ENCODE data around the gene DUSP22. TPM values are rescaled to one million over a fixed set of nuclear protein-coding genes. Genes with fewer than 3 reads are reported as not detected.
A peak's percentile ranks its signal among the peaks of the same experiment; 100 is the strongest.

The DUSP22 gene
- total and polyA plus RNA-seq, 2 donors (not counting 1 experiment from before 2014, with no cell fraction given) = 117 to 133 TPM

DNA sequence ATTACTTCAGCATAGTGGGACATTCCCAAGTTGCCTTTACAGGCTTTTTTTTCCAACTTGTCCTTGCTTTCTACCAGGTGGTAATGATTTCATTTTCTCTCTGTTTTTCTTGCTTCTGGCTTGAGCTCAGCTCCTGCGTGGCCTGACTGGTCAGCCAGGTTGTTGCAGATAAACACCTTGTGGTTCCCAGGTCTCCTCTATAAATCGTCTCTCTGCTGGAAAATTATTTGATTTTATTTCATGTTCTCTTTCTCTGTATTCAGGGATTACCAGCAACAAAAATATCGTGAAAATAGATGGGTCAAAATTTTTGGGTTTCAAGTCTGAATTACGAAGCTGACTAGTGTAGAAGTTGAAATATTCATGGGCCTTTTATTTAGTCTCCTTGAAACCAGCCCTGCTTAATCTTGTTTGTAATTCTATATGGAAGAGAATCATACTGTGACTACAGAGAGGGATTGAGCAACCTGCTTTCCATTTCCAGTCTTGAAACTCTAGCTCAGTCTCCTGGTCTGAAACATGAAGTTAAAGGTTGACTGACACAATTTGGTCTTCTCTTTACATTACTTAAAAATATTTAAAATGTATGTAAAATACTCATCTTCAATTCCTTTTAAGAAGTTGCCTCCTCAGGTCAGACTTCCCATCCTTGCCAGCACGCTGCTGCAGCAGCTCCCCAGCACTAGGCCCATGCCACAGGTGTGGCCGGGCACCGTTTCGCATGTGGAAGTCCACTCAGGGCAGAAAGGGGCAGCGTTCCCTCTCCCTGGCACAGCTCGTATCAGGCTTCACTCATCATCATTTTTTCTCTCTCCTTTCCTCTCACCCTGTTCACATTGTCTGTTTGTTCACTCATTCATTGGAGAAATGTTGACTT is 7.1 kb downstream of the DUSP22 start:
- ChIA-PET CTCF (interaction anchor here (1.2 to 1.4 kb wide), 2 partner anchors 14 to 72 kb away, joined by 4 to 5 read pairs; no protein-coding TSS in a partner anchor), POLR2A (interaction anchor here (0.6 to 1.2 kb wide), 2 partner anchors 13 to 96 kb away, joined by 3 read pairs; no protein-coding TSS in a partner anchor)
- ATAC-seq (ENCODE audit: low read depth) (no peak), DNase-seq (no peak)
- Histone ChIP-seq H3K4me2 (replicated peaks; ENCODE audit: low read depth, low read length, poor library complexity, severe bottlenecking) (peak overlapping the region; percentile 72), H3K36me3 (replicated peaks in 1 of 2; ENCODE audit: control extremely low read depth in 1 of 2, control insufficient read depth in 1 of 2, extremely low read depth in 1 of 2, insufficient read depth in 2 of 2, low read length in 1 of 2) (peaks cover 0 to 20% of the 10 kb centered on the region in 2 experiments), H3K27me3 (replicated peaks in 1 of 4; ENCODE audit: control extremely low read depth in 1 of 4, control insufficient read depth in 3 of 4, insufficient read depth in 4 of 4, low read length in 3 of 4) (no peaks in the 10 kb centered on the region), H3K4me3 (ENCODE audit: control extremely low read depth in 1 of 5, extremely low read depth in 1 of 5, insufficient read depth in 1 of 5, low read depth in 2 of 5, low read length in 4 of 5) (peak overlapping the region in 2 of 5 experiments; percentile 31 to 38), H3K9ac (ENCODE audit: low read length) (peak overlapping the region; percentile 51), H3K27ac (ENCODE audit: low read length in 2 of 2) (peak overlapping the region; percentile 54 to 95), H2AFZ (ENCODE audit: insufficient read depth, low read depth, low read length, poor library complexity, severe bottlenecking) (peak overlapping the region; percentile 54), H3K79me2 (ENCODE audit: control insufficient read depth, insufficient read depth, low read length) (peaks cover 99% of the 10 kb centered on the region), H3K4me1 (ENCODE audit: control insufficient read depth in 2 of 2, insufficient read depth in 2 of 2, low read length in 2 of 2) (peaks cover 50 to 71% of the 10 kb centered on the region in 2 donors), H3K9me3 (ENCODE audit: control extremely low read depth in 1 of 3, control insufficient read depth in 2 of 3, insufficient read depth in 1 of 3, low read length in 2 of 3) (peaks cover 0 to 21% (median 4%) of the 10 kb centered on the region in 3 donors), H4K20me1 (ENCODE audit: control insufficient read depth, insufficient read depth, low read length, poor library complexity, severe bottlenecking) (no peaks in the 10 kb centered on the region)
- no peaks in the 10 kb centered on the region for H3K9me3 Mint-ChIP-seq (ENCODE audit: insufficient read depth)
- no peak overlapping the region for H3K4me3 Mint-ChIP-seq
- TF ChIP-seq, protein P1, sequence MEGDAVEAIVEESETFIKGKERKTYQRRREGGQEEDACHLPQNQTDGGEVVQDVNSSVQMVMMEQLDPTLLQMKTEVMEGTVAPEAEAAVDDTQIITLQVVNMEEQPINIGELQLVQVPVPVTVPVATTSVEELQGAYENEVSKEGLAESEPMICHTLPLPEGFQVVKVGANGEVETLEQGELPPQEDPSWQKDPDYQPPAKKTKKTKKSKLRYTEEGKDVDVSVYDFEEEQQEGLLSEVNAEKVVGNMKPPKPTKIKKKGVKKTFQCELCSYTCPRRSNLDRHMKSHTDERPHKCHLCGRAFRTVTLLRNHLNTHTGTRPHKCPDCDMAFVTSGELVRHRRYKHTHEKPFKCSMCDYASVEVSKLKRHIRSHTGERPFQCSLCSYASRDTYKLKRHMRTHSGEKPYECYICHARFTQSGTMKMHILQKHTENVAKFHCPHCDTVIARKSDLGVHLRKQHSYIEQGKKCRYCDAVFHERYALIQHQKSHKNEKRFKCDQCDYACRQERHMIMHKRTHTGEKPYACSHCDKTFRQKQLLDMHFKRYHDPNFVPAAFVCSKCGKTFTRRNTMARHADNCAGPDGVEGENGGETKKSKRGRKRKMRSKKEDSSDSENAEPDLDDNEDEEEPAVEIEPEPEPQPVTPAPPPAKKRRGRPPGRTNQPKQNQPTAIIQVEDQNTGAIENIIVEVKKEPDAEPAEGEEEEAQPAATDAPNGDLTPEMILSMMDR (IDR thresholded peaks at IDR 0.05) = no peak
- TF ChIP-seq EZH2 (IDR thresholded peaks at IDR 0.05; ENCODE audit: borderline replicate concordance, insufficient read depth, low read depth, low read length, poor library complexity, severe bottlenecking) = no peak
- H3K27me3 Mint-ChIP-seq = no peaks in the 10 kb centered on the region
- 75% methylated on average over 10 of the region's 10 CpGs for WGBS (ENCODE audit: insufficient coverage)
- no peaks in the 10 kb centered on the region for H3K4me1 Mint-ChIP-seq
- no peak overlapping the region for H3K27ac Mint-ChIP-seq
- intact Hi-C loops (cut with micrococcal nuclease) = no loop called here

DNA sequence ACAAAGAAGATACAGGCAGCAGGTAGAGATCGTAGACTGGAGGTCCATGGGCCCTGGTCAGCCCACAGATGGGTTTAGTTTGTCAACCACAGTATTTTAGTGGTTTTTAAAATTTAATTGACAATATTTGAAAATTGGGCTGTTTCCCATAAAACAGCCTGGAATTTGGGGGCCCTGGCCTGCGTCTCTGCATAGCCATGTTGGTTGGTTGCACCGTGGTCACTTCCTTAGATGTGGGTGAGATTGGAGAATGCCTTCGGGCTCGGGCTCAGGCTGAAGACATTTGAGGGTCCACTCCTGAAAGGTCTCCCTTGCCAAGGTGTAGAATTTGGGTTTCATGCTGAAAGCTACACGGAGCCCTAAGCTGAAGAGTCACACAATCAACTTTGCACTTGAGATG is 7.7 kb downstream of the DUSP22 start:
- Histone ChIP-seq H3K9me3 (ENCODE audit: control extremely low read depth in 1 of 3, control insufficient read depth in 2 of 3, insufficient read depth in 1 of 3, low read length in 2 of 3) (peaks cover 0 to 22% (median 3%) of the 10 kb centered on the region in 3 donors), H3K9ac (ENCODE audit: low read length) (no peak overlapping the region), H3K4me1 (ENCODE audit: control insufficient read depth in 2 of 2, insufficient read depth in 2 of 2, low read length in 2 of 2) (peaks cover 48 to 70% of the 10 kb centered on the region in 2 donors), H3K36me3 (replicated peaks in 1 of 2; ENCODE audit: control extremely low read depth in 1 of 2, control insufficient read depth in 1 of 2, extremely low read depth in 1 of 2, insufficient read depth in 2 of 2, low read length in 1 of 2) (peaks cover 0 to 20% of the 10 kb centered on the region in 2 experiments), H3K27me3 (replicated peaks in 1 of 4; ENCODE audit: control extremely low read depth in 1 of 4, control insufficient read depth in 3 of 4, insufficient read depth in 4 of 4, low read length in 3 of 4) (no peaks in the 10 kb centered on the region), H3K4me2 (replicated peaks; ENCODE audit: low read depth, low read length, poor library complexity, severe bottlenecking) (no peak overlapping the region), H3K27ac (ENCODE audit: low read length in 2 of 2) (no peak overlapping the region), H4K20me1 (ENCODE audit: control insufficient read depth, insufficient read depth, low read length, poor library complexity, severe bottlenecking) (no peaks in the 10 kb centered on the region), H3K4me3 (ENCODE audit: control extremely low read depth in 1 of 5, extremely low read depth in 1 of 5, insufficient read depth in 1 of 5, low read depth in 2 of 5, low read length in 4 of 5) (no peak overlapping the region), H3K79me2 (ENCODE audit: control insufficient read depth, insufficient read depth, low read length) (peaks cover 96% of the 10 kb centered on the region), H2AFZ (ENCODE audit: insufficient read depth, low read depth, low read length, poor library complexity, severe bottlenecking) (no peak overlapping the region)
- H3K4me3 Mint-ChIP-seq = no peak overlapping the region
- no peaks in the 10 kb centered on the region for H3K4me1 Mint-ChIP-seq
- 83% methylated on average over 6 of the region's 6 CpGs for WGBS (ENCODE audit: insufficient coverage)
- DNase-seq (no peak), ATAC-seq (ENCODE audit: low read depth) (no peak)
- TF ChIP-seq EZH2 (IDR thresholded peaks at IDR 0.05; ENCODE audit: borderline replicate concordance, insufficient read depth, low read depth, low read length, poor library complexity, severe bottlenecking) = no peak
- TF ChIP-seq, protein P1 (IDR thresholded peaks at IDR 0.05) = no peak
- no peaks in the 10 kb centered on the region for H3K9me3 Mint-ChIP-seq (ENCODE audit: insufficient read depth)
- ChIA-PET POLR2A (no interaction called here), CTCF (interaction anchor here (1.2 to 1.4 kb wide), 2 partner anchors 13 to 73 kb away, joined by 4 to 5 read pairs; no protein-coding TSS in a partner anchor)
- H3K27me3 Mint-ChIP-seq = no peaks in the 10 kb centered on the region
- H3K27ac Mint-ChIP-seq = no peak overlapping the region
- intact Hi-C loops (cut with micrococcal nuclease) = no loop called here
